GM18519 (cell line): ENCODE measurements around the gene RNF144A.

Experiments
- ATAC-seq: cut with Tn5 transposase; IDR thresholded peaks from one replicate; pipeline ENCODE4 v1.9.1; 2021; ENCODE audit warnings: mild to moderate bottlenecking, moderate library complexity; ENCODE audit not compliant: unreplicated experiment, low FRiP score

RNF144A gene

GRCh38 chr2:6906165-6906741, 11.0 kb upstream of the RNF144A start:
- no peak for ATAC-seq

GRCh38 chr2:6908291-6908690, 8.9 kb upstream of the RNF144A start:
- ATAC-seq = no peak

GRCh38 chr2:6909431-6910385, 7.5 kb upstream of the RNF144A start:
- ATAC-seq = peak; percentile 96

GRCh38 chr2:6911721-6912120, 5.5 kb upstream of the RNF144A start:
- ATAC-seq = no peak

- no peak for ATAC-seq
Observed at GRCh38 chr2:6913415-6914157, 3.6 kb upstream of the RNF144A start.

GRCh38 chr2:6914828-6915227, 2.4 kb upstream of the RNF144A start:
- no peak for ATAC-seq

- no peak for ATAC-seq
Observed at GRCh38 chr2:6915399-6915798, 1.8 kb upstream of the RNF144A start.

- ATAC-seq = no peak
Observed at GRCh38 chr2:6916224-6916623, 988 bp upstream of the RNF144A start.

GRCh38 chr2:6916736-6917070, 509 bp upstream of the RNF144A start:
- ATAC-seq = no peak

- no peak for ATAC-seq
Observed at GRCh38 chr2:6917761-6918421, 679 bp downstream of the RNF144A start.

GRCh38 chr2:6919901-6920742, 2.9 kb downstream of the RNF144A start:
- ATAC-seq = no peak

- ATAC-seq = no peak
Observed at GRCh38 chr2:6920743-6921064, 3.5 kb downstream of the RNF144A start.

GRCh38 chr2:6921321-6921922, 4.2 kb downstream of the RNF144A start:
- ATAC-seq = no peak

GRCh38 chr2:6922201-6922656, 5.0 kb downstream of the RNF144A start:
- no peak for ATAC-seq

GRCh38 chr2:6923319-6923718, 6.1 kb downstream of the RNF144A start:
- no peak for ATAC-seq

- no peak for ATAC-seq
Observed at GRCh38 chr2:6924101-6924923, 7.1 kb downstream of the RNF144A start.

- ATAC-seq = no peak
Observed at GRCh38 chr2:6924924-6925409, 7.8 kb downstream of the RNF144A start.

GRCh38 chr2:6926071-6926732, 9.0 kb downstream of the RNF144A start:
- no peak for ATAC-seq
